GM12878 (cell line): ENCODE measurements around the gene TRAPPC3. TPM values are rescaled to one million over a fixed set of nuclear protein-coding genes. Genes with fewer than 3 reads are reported as not detected.

ENCODE experiments used
- ATAC-seq: fragments of 200-7000 bp; cut with Tn5 transposase; 3 replicates; pipeline ENCODE4 v1.9.1; 2020; ENCODE audit warnings: mild to moderate bottlenecking, moderate library complexity
- BruUV-seq: library from RNA; stranded (reverse); fragments of 400-500 nt; replicated peaks from 2 replicates; lab custom pipeline; 2021; lab: Mats Ljungman, UMichigan
- CTCF ChIA-PET: fragments of 300-600 bp; sonication (Branson Sonifier 250); formaldehyde crosslinking; extraction: SDS; loops from one replicate; lab custom pipeline; 2021; ENCODE audit warnings: inconsistent platforms; lab: Yijun Ruan, JAX
- POLR2A ChIA-PET: fragments of 350-600 bp; formaldehyde crosslinking; extraction: SDS; loops from one replicate; lab custom pipeline; 2021; ENCODE audit warnings: inconsistent platforms; lab: Charles Lee
- RAD21 ChIA-PET: fragments of 300-600 bp; sonication (Branson Sonifier 250); formaldehyde crosslinking; loops from one replicate; lab custom pipeline; 2023; ENCODE audit warnings: antibody characterized with exemption; ENCODE audit not compliant: unreplicated experiment; lab: Charles Lee
- SMC1A ChIA-PET: fragments of 300-600 bp; sonication (Branson Sonifier 250); formaldehyde crosslinking; loops from one replicate; lab custom pipeline; 2023; ENCODE audit not compliant: unreplicated experiment, uncharacterized antibody; lab: Charles Lee
- DNase-seq: peaks from one replicate; pipeline ENCODE4 v3.0.0-alpha.2; 2011; ENCODE audit warnings: low read depth, low spot score
- FAIRE-seq: peaks from 3 replicates; lab custom pipeline; 2011; peaks lifted over from hg19 to GRCh38; lab: Jason Lieb, UNC
- H2AFZ ChIP-seq: 2 replicates; pipeline ENCODE4 v1.6.0; 2011; ENCODE audit warnings: low read depth, low read length, control low read depth; ENCODE audit not compliant: control insufficient read depth
- H3K27ac ChIP-seq: 2 replicates; pipeline ENCODE4 v1.5.1; 2011; ENCODE audit warnings: control low read depth; ENCODE audit not compliant: control insufficient read depth, insufficient read depth
- H3K27me3 ChIP-seq, 2 experiments: replicated peaks in 1 of 2; 2 replicates each; pipeline versions ENCODE4 v1.6.0 to v1.6.1; 2011; ENCODE audit warnings: low read length in 1 of 2; ENCODE audit not compliant: control insufficient read depth in 2 of 2, insufficient read depth in 2 of 2
- H3K36me3 ChIP-seq, 2 experiments: 2 replicates each; pipeline ENCODE4 v1.5.1; 2011; ENCODE audit warnings: low read length in 1 of 2; ENCODE audit not compliant: control insufficient read depth in 2 of 2, insufficient read depth in 2 of 2
- H3K4me1 ChIP-seq: 2 replicates; pipeline ENCODE4 v1.6.1; 2011; ENCODE audit warnings: mild to moderate bottlenecking, low read length, moderate library complexity, mixed read lengths; ENCODE audit not compliant: control insufficient read depth, insufficient read depth
- H3K4me2 ChIP-seq: 2 replicates; pipeline ENCODE4 v1.6.0; 2011; ENCODE audit warnings: control low read depth; ENCODE audit not compliant: control insufficient read depth, insufficient read depth
- H3K4me3 ChIP-seq: fragments of 200-600 bp; sonication (generic); 2 replicates; pipeline ENCODE4 v1.5.1; 2016
- H3K79me2 ChIP-seq: 2 replicates; pipeline ENCODE4 v1.6.0; 2011; ENCODE audit warnings: low read length; ENCODE audit not compliant: control insufficient read depth, insufficient read depth
- H3K9ac ChIP-seq: 2 replicates; pipeline ENCODE4 v1.8.0; 2011; ENCODE audit warnings: low read length, control low read depth, mixed read lengths; ENCODE audit not compliant: control insufficient read depth, insufficient read depth
- H3K9me3 ChIP-seq: replicated peaks from 3 replicates; pipeline ENCODE4 v1.5.1; 2011; ENCODE audit warnings: mild to moderate bottlenecking, low read length; ENCODE audit not compliant: control insufficient read depth, insufficient read depth
- H4K20me1 ChIP-seq: 2 replicates; pipeline ENCODE4 v1.6.0; 2011; ENCODE audit not compliant: control insufficient read depth, insufficient read depth
- BACH1 ChIP-seq: fragments of 450-650 bp; IDR thresholded peaks from 2 replicates; pipeline ENCODE4 v1.6.1; 2017; ENCODE audit warnings: mild to moderate bottlenecking, borderline replicate concordance
- CBX3 ChIP-seq: fragments of 200-600 bp; sonication (generic); IDR thresholded peaks from 2 replicates; pipeline ENCODE4 v1.6.1; 2016; ENCODE audit warnings: low read depth, borderline replicate concordance
- GATAD2B ChIP-seq: fragments of 450-650 bp; conservative IDR thresholded peaks from 2 replicates; pipeline ENCODE4 v1.6.1; 2017; ENCODE audit warnings: low read depth, mild to moderate bottlenecking, moderate library complexity
- KAT2A ChIP-seq: conservative IDR thresholded peaks from 2 replicates; pipeline ENCODE4 v1.6.1; 2011; ENCODE audit warnings: low read depth, low read length; ENCODE audit not compliant: control insufficient read depth
- LARP7 ChIP-seq: fragments of 450-650 bp; IDR thresholded peaks from 2 replicates; pipeline ENCODE4 v1.6.1; 2017; ENCODE audit warnings: mild to moderate bottlenecking
- MLLT1 ChIP-seq: fragments of 450-650 bp; IDR thresholded peaks from 2 replicates; pipeline ENCODE4 v1.6.1; 2016; ENCODE audit warnings: mild to moderate bottlenecking
- NRF1 ChIP-seq: conservative IDR thresholded peaks from 2 replicates; pipeline ENCODE4 v1.6.1; 2011; ENCODE audit warnings: mild to moderate bottlenecking, low read depth, low read length, improper control_type of control experiment
- PAX5 ChIP-seq: IDR thresholded peaks from 2 replicates; pipeline ENCODE4 v1.6.1; 2011; ENCODE audit warnings: low read depth, low read length, borderline replicate concordance
- PML ChIP-seq: IDR thresholded peaks from 2 replicates; pipeline ENCODE4 v1.6.1; 2012; ENCODE audit warnings: low read length, inconsistent platforms
- RFX5 ChIP-seq: IDR thresholded peaks from 2 replicates; pipeline ENCODE4 v1.6.1; 2011; ENCODE audit warnings: low read depth, low read length, improper control_type of control experiment
- SUZ12 ChIP-seq: fragments of 200-600 bp; sonication (generic); IDR thresholded peaks from one replicate; pipeline ENCODE4 v1.6.1; 2018; ENCODE audit warnings: antibody characterized with exemption, mild to moderate bottlenecking; ENCODE audit not compliant: unreplicated experiment
- YBX1 ChIP-seq: fragments of 450-650 bp; IDR thresholded peaks from 2 replicates; pipeline ENCODE4 v1.6.1; 2016; ENCODE audit warnings: antibody characterized with exemption
- WGBS: methylation state at CpG from one replicate; pipeline ENCODE4 v1.1.6; 2016; ENCODE audit warnings: low lambda C conversion rate; ENCODE audit not compliant: insufficient replicate concordance, insufficient coverage; ENCODE audit errors: missing lambda C conversion rate; 5-methylcytosine and 5-hydroxymethylcytosine counted together
- in situ Hi-C: fragments of 300-500 bp; cut with MboI; formaldehyde crosslinking; loops from 9 replicates; pipeline ENCODE4 v1.14.3; 2018; ENCODE audit warnings: mixed read lengths
- intact Hi-C: fragments of 100-400 bp; cut with micrococcal nuclease; formaldehyde crosslinking; loops from one replicate; pipeline ENCODE4 v1.14.2; 2022; ENCODE audit not compliant: unreplicated experiment
- polyA plus RNA-seq, 11 experiments: library from polyadenylated mRNA; depleted of rRNA in 4 of 11; unstranded in 6 of 11; stranded (reverse) in 5 of 11; fragments of >200 nt; fragmentation: Nextera tagmentation in 4 of 11; fragmentation: Illumina TruSeq in 1 of 11; extraction: Ambion mirVana in 4 of 11; extraction: Trizol in 1 of 11; gene quantifications; 1 replicate in 1 of 11; 2 replicates in 10 of 11; pipeline versions ENCODE4 v1.2.1 to v1.2.3, GENCODE V29; 2011 to 2016; ENCODE audit warnings: inconsistent platforms in 2 of 11, missing spikeins in 2 of 11, low read depth in 1 of 11
- total RNA-seq, 4 experiments: library from RNA; depleted of rRNA in 3 of 4; stranded (reverse); fragments of >200 nt in 3 of 4; fragmentation: Illumina TruSeq in 1 of 4; extraction: Trizol in 1 of 4; gene quantifications; 2 replicates each; pipeline versions ENCODE4 v1.2.1 to v1.2.3, GENCODE V29; 2013 to 2021
- TF ChIP-seq, protein P1 (sequence below): fragments of 450-650 bp; formaldehyde crosslinking; IDR thresholded peaks from 2 replicates; pipeline ENCODE4 v1.4.0; 2020; ENCODE audit warnings: mild to moderate bottlenecking, moderate library complexity
- TF ChIP-seq, protein P2 (sequence below): IDR thresholded peaks from 2 replicates; pipeline ENCODE4 v1.6.1; 2011; ENCODE audit warnings: low read depth, low read length, improper control_type of control experiment, borderline replicate concordance
- TF ChIP-seq, protein P3 (sequence below): fragments of 450-650 bp; formaldehyde crosslinking; IDR thresholded peaks from 2 replicates; pipeline ENCODE4 v1.5.0; 2022; ENCODE audit warnings: mild to moderate bottlenecking, missing genetic modification characterization

The TRAPPC3 gene
- total and polyA plus RNA-seq, 10 of the 15 experiments (the other 5 are each of a cell fraction or from before 2014, with no cell fraction given) = 14.7 to 122 (median 70.5) TPM

GRCh38 chr1:36128905-36129206 is 20.4 kb downstream of the TRAPPC3 start:
- Histone ChIP-seq H3K36me3 (no peaks in the 10 kb centered on the region), H3K4me1 (no peaks in the 10 kb centered on the region; the same call in 1 of the 2 replicates), H3K4me2 (no peak overlapping the region), H3K79me2 (no peaks in the 10 kb centered on the region), H2AFZ (no peak overlapping the region), H3K9me3 (no peaks in the 10 kb centered on the region), H3K9ac (no peak overlapping the region), H4K20me1 (no peaks in the 10 kb centered on the region; the same call in 1 of the 2 replicates), H3K27me3 (peaks cover 4 to 9% of the 10 kb centered on the region in 2 experiments; a peak in 3 of 4 replicates), H3K27ac (no peak overlapping the region), H3K4me3 (no peak overlapping the region)
- no peak for ATAC-seq
- POLR2A ChIA-PET = interaction anchor here (1.2 kb wide), 1 partner anchor 21 kb away, joined by 5 read pairs; the partner anchor contains the start of gene TRAPPC3
- in situ Hi-C loops (no loop called here), intact Hi-C loops (no loop called here)
- RAD21 ChIA-PET = interaction anchor here (0.6 kb wide), 1 partner anchor 69 kb away, joined by 7 read pairs; no protein-coding TSS in a partner anchor
- CTCF ChIA-PET = interaction anchor here (1.5 to 1.6 kb wide), 2 partner anchors 11 to 59 kb away, joined by 3 to 4 read pairs; no protein-coding TSS in a partner anchor
- no peak for FAIRE-seq
- no TSS peak for BruUV-seq
- 79% methylated on average over 3 of the region's 3 CpGs for WGBS
- SMC1A ChIA-PET = interaction anchor here (1.2 kb wide), 1 partner anchor 26 kb away, joined by 3 read pairs; no protein-coding TSS in a partner anchor
- DNase-seq = no peak
- TF ChIP-seq NRF1 (no peak), PML (no peak), BACH1 (no peak), CBX3 (no peak), SUZ12 (no peak), MLLT1 (no peak), LARP7 (no peak), YBX1 (no peak), RFX5 (no peak), PAX5 (no peak), GATAD2B (no peak), KAT2A (no peak)
- TF ChIP-seq, protein P1, sequence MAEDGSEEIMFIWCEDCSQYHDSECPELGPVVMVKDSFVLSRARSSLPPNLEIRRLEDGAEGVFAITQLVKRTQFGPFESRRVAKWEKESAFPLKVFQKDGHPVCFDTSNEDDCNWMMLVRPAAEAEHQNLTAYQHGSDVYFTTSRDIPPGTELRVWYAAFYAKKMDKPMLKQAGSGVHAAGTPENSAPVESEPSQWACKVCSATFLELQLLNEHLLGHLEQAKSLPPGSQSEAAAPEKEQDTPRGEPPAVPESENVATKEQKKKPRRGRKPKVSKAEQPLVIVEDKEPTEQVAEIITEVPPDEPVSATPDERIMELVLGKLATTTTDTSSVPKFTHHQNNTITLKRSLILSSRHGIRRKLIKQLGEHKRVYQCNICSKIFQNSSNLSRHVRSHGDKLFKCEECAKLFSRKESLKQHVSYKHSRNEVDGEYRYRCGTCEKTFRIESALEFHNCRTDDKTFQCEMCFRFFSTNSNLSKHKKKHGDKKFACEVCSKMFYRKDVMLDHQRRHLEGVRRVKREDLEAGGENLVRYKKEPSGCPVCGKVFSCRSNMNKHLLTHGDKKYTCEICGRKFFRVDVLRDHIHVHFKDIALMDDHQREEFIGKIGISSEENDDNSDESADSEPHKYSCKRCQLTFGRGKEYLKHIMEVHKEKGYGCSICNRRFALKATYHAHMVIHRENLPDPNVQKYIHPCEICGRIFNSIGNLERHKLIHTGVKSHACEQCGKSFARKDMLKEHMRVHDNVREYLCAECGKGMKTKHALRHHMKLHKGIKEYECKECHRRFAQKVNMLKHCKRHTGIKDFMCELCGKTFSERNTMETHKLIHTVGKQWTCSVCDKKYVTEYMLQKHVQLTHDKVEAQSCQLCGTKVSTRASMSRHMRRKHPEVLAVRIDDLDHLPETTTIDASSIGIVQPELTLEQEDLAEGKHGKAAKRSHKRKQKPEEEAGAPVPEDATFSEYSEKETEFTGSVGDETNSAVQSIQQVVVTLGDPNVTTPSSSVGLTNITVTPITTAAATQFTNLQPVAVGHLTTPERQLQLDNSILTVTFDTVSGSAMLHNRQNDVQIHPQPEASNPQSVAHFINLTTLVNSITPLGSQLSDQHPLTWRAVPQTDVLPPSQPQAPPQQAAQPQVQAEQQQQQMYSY (CRISPR knock-in tag) = no peak
- TF ChIP-seq, protein P2, sequence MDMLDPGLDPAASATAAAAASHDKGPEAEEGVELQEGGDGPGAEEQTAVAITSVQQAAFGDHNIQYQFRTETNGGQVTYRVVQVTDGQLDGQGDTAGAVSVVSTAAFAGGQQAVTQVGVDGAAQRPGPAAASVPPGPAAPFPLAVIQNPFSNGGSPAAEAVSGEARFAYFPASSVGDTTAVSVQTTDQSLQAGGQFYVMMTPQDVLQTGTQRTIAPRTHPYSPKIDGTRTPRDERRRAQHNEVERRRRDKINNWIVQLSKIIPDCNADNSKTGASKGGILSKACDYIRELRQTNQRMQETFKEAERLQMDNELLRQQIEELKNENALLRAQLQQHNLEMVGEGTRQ = no peak
- TF ChIP-seq, protein P3, sequence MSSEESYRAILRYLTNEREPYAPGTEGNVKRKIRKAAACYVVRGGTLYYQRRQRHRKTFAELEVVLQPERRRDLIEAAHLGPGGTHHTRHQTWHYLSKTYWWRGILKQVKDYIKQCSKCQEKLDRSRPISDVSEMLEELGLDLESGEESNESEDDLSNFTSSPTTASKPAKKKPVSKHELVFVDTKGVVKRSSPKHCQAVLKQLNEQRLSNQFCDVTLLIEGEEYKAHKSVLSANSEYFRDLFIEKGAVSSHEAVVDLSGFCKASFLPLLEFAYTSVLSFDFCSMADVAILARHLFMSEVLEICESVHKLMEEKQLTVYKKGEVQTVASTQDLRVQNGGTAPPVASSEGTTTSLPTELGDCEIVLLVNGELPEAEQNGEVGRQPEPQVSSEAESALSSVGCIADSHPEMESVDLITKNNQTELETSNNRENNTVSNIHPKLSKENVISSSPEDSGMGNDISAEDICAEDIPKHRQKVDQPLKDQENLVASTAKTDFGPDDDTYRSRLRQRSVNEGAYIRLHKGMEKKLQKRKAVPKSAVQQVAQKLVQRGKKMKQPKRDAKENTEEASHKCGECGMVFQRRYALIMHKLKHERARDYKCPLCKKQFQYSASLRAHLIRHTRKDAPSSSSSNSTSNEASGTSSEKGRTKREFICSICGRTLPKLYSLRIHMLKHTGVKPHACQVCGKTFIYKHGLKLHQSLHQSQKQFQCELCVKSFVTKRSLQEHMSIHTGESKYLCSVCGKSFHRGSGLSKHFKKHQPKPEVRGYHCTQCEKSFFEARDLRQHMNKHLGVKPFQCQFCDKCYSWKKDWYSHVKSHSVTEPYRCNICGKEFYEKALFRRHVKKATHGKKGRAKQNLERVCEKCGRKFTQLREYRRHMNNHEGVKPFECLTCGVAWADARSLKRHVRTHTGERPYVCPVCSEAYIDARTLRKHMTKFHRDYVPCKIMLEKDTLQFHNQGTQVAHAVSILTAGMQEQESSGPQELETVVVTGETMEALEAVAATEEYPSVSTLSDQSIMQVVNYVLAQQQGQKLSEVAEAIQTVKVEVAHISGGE (CRISPR knock-in tag) = no peak
